Stimulated activated CD4-positive, alpha-beta T cell treated with anti-CD3 and anti-CD28 coated beads, Interleukin-1b, Interleukin-23, amount 100 ng/mL, for 24 hours (primary cell): ENCODE measurements around the gene IGSF8.

ENCODE experiments used
- DNase-seq, 4 experiments: peaks; one replicate each; pipeline ENCODE4 v3.0.0-alpha.2; 2020; ENCODE audit warnings: low read depth in 4 of 4, low spot score in 1 of 4

IGSF8 gene, protein sequence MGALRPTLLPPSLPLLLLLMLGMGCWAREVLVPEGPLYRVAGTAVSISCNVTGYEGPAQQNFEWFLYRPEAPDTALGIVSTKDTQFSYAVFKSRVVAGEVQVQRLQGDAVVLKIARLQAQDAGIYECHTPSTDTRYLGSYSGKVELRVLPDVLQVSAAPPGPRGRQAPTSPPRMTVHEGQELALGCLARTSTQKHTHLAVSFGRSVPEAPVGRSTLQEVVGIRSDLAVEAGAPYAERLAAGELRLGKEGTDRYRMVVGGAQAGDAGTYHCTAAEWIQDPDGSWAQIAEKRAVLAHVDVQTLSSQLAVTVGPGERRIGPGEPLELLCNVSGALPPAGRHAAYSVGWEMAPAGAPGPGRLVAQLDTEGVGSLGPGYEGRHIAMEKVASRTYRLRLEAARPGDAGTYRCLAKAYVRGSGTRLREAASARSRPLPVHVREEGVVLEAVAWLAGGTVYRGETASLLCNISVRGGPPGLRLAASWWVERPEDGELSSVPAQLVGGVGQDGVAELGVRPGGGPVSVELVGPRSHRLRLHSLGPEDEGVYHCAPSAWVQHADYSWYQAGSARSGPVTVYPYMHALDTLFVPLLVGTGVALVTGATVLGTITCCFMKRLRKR

DNA sequence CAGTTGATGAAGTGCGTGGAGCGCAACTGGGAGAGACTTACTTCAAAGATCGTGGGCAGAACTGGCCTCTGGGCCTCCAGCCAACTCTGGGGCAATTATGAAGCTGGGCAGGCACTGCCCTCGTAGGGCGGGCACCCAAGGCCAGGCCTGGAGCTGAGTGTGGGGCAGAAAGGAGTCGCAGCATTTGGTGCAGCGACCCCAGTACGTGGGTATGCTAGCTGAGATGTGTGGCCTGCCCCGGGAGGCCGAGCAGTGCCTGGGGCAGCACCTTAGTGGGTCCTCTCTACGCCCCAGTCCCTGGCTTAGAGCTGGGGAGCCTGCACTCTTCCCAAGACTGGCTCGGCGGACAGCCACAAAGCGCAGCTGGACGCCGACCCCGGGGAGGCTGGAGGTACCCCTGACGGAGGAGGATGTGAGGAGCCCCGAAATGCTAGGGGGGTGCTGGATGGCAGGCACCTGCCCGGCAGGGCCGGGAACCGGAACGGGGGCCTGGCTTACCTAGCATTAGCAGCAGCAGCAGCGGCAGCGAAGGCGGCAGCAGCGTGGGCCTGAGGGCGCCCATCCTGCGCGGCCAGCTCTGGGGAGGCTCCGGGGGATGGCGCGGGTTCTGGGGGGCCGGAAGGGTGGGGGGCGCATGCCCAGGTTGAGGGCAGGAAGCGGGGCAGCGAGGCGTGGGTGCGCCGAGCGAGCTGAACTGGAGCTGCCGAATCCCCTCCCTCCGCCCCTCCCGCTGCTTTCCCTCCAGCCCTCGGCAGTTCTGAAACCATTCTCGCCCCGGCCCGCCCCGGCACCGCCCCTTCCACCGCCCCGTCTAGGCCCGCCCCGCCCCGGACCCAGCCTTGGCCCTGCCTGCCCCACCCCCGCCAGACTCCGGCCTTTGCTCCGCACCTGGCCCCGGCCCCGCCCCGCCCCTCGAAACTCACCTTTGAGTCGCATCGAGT, at the start of gene IGSF8:
IGSF8 (minus strand) TSS at position 709 of the 941 bp plus-strand sequence; CDS start at position 562, 147 bp downstream.
- DNase-seq = peak; percentile 82 to 91 (median 86)

DNA sequence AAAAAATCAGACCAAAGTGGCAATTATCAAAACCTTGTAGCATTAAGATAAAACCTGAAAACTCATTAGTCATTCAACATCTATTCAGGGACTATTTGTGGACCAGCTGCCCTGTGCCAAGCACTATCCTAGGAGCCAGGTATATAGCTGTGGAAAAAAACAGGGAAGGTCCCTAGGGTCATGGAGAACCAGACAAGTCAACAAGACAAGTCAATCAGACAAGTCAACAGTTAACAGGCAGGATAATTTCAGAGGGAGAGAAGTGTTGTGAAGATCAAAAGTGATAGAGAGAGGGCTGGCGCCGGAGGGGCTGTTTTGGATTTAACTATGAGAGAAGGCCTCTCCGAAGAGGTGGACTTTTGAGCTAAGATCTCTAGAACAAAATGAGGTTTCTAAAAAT, 49.7 kb upstream of the IGSF8 start:
- DNase-seq = no peak

DNA sequence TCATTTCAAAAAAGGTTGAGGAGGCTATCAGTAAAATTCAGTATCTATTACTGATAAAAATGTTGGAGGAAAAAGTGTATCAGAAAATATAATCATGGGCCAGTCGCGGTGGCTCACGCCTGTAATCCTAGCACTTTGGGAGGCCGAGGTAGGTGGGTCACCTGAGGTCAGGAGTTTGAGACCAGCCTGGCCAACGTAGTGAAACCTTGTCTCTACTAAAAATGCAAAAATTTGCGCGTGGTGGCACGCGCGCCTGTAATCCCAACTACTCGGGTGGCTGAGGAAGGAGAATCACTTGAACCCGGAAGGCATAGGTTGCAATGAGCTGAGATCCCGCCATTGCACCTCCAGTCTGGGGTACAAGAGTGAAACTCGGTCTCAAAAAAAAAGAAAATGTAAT, 47.7 kb upstream of the IGSF8 start:
- DNase-seq = no peak

DNA sequence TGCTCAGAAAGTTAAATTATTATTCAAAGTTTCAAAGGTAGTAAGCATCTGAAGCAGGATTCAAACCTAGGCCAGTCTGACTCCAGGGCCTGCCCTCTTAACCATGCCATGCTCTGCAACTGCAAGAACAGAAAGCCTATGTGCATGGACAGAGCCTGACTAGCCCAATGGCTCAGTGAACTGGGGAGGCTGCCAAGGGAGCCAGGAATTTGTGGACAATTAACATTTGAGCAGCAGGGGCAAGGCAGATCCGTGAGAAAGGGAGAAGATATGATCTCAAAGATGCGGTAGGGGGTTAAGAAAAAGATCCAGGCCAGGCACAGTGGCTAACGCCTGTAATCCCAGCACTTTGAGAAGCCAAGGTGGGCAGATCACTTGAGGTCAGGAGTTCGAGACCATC, 46.5 kb upstream of the IGSF8 start:
- no peak for DNase-seq

DNA sequence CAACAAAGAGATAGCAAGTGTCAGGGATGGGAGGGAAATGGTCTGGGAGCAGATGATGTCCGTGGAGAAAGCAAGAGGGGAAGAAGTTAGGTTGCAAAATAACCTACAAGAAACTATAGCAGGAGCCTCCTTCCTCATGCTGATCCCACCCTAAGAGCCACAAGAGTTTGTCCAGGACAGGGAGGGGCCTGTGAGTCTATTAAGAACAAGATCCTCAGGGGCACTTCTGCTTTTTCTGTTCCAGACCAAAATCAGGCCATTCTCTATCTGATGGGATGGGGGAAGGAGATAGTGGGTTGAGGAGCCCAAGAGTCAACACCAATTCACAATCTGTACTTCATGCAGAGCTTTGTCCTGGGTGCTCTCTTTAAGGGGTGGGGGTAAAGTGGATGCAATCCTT, 45.3 kb upstream of the IGSF8 start:
- no peak for DNase-seq

DNA sequence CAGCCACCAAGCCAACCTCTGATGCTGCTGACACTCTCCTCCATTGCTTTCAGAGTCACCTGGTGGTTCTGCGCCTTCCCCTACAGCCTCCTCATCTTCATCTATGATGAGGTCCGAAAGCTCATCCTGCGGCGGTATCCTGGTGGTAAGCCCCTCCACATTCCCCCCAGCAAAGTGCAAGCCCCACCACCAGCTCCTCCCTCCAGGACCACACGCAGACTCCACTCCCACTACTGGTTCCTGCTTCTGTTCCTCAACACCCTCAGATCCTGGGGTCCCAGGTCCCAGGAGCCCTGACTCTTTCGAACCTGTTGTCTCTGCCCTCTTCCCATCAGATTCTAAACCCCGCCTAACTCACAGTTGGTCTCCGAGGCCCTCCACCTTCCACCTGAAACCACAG, 41.4 kb upstream of the IGSF8 start:
- DNase-seq = no peak

DNA sequence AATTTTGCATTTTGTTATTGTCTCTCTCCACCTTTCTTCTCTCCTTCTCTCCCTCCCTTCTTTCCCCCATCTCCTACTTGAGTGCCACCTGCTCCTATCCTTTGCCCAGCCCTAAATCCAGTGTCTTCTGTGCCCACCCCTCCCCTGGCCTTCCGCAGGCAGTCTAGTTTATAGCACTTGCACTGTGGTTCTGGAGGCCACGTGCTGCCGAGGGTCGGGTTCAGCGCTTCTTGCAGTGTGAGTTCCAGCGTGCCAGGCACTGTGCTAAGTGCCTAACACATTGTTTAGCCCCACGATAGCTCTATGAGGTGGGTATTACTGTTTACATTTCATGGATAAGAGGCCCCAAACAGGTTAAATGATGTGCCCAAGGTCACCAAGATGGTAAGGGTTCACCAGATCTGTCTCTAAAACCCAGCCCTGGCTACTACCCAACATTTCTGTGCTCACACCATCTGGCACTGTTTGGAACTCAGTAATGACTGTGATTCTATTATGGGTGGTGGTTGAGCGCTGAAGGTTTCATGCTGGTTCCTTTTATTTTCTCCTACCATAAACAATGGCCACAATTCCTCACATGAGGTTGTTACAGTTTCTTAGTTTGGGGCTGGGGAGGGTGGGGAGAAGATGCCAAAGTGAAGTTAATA, 38.9 kb upstream of the IGSF8 start:
- no peak for DNase-seq

DNA sequence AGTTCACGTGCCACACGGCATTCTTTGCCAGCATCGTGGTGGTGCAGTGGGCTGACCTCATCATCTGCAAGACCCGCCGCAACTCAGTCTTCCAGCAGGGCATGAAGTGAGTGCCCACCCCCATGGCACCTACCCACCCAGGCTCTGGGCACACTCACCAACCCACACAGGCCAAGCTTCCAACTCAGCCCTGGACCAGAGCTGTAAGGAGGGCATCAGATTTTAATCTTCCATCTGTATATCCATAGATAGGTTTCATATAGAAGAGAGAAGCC, 38.4 kb upstream of the IGSF8 start:
- no peak for DNase-seq

DNA sequence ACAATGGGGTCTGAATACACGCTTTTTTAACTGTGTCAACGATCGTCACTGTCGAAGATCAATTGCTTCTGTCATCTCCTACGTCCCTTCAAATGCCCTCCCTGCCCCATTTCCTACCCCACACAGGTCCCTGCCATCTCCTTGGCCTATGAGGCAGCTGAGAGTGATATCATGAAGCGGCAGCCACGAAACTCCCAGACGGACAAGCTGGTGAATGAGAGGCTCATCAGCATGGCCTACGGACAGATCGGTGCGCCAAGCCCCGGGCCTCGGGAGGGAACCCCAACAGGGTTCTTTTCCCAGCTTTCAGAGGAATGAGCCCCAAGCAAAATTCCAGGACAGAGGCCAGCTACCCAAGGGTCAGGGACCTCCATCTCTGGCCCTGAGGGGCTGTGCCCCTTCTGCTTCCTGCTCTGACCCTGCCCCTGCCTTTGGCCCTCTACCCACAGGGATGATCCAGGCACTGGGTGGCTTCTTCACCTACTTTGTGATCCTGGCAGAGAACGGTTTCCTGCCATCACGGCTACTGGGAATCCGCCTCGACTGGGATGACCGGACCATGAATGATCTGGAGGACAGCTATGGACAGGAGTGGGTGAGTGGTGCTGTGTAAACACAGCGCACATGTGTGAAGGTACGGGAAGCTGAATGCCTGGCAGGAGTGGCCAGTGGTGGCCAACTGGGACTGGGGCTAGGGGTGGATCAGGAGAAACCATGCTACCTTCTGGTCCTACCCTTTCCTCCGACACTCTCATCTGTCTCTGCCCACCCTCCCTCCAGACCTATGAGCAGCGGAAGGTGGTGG, 37.9 kb upstream of the IGSF8 start:
- no peak for DNase-seq

DNA sequence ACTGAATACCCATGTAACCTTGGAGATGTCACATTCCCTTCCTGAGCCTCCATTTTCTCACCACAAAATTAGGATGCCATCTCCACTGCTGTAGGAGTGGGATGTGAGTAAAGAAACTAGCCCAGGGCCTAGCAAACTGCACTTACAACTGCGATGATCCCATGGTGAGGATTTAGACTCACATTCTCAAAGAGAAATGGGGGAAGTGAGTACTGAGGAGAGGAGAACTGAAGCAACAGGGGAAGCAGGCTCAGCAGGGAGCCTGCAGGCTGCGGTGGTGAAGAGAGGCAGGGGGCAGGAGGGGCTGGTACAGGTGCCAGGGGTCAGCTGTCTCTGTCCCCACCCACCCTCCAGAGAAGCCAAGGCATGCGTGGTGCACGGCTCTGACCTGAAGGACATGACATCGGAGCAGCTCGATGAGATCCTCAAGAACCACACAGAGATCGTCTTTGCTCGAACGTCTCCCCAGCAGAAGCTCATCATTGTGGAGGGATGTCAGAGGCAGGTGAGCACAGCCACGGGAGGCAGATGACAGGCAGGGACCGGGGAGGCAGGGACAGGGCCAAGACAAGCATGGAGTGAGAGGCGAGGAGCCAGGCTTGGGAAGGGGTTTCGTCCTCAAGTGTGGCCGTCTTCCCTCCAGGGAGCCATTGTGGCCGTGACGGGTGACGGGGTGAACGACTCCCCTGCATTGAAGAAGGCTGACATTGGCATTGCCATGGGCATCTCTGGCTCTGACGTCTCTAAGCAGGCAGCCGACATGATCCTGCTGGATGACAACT, 36.6 kb upstream of the IGSF8 start:
- DNase-seq = no peak

DNA sequence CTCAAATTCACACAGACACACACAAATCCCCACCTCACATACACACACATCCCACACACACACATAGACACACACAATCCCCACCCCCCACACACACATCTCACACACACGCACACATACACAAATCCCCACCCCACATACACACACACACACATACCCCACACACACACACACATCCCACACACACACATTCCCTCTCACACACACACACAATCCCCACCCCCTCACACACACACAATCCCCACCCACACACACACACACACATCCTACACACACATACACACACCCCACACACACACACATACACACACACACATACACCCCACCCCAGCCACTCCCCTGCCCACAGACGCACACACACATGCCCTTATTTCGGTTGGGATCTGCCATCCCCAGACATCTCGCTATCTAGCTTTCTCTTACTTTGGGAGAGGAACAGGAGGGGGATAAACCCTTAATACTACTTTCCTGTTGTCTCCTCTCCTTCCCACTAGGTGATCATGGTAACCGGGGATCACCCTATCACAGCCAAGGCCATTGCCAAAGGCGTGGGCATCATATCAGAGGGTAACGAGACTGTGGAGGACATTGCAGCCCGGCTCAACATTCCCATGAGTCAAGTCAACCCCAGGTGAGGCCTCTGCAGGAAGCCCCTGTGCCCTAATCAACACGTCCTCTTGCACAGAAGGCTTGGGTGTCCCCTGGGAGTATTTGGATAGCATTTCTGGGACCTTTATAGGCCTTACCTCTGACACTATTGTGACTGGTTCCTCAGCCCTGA, 35.8 kb upstream of the IGSF8 start:
- no peak for DNase-seq

DNA sequence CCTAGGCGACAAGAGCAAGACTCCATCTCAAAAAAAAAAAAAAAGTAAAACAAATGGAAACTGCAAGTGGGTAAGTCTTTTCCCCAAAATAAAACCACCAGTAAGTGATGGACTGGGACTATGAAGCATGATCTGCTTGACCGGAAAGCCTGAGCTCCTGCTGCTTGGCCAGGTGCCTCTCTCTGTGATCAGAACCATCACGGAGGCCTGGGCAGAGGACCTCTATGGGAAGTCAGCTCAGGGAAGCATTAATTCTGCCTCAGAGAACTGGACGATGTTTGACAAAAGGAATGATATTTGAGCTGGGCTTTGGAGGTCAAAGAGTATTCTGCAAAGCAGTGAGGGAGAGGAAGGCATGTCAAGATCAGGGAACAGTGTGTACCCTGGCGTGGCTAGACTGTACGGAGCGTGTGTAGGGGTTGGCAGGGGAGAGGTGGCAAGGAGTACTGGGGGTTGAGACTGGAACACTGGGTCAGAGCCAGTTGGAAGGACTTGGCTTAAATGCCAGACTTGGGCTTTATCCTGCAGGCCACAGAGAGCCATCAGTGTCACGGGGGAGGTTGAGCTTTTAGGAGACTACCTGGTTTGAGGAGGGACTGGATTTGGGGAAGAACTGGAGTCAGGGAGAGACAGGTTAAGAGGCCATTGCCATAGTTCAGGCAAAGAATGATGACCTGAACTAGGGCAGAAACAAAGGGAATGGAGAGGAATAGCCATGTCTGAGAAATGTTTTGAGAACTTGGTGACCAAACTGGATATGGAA, 33.6 kb upstream of the IGSF8 start:
- no peak for DNase-seq

DNA sequence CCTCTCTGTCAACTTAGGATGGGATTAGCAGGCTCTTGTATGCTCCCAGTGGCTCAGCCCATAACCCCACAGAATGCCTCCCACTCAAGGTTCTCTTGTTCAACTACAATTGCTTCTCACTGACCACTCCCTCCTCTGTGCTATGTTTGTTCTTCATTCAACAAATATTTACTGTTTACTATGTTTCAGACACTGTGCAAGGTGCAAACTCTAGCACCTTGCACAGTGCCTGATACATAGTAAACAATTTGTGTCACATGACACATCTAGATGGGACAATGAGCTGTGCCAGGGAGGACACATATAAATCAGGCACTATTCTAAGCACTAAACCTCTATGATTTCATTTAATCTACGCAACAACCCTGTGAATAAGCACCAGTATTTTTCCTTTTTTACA, 32.5 kb upstream of the IGSF8 start:
- DNase-seq = no peak

DNA sequence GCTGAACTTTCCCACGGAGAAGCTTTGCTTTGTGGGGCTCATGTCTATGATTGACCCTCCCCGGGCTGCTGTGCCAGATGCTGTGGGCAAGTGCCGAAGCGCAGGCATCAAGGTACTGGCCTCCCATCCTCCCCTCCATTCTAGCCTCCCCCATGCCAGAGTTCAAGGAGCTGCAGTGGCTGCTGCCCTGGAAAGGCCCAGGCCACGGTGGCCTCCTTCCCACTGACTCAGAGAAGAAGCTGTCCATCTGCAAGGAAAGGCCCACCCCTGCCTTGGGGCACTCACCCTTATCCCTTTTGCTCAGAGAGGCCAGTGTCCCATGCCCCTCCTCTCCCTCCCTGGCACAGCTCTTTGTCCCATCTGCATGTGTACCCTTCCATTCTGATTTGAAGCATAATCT, 32.1 kb upstream of the IGSF8 start:
- DNase-seq = no peak

DNA sequence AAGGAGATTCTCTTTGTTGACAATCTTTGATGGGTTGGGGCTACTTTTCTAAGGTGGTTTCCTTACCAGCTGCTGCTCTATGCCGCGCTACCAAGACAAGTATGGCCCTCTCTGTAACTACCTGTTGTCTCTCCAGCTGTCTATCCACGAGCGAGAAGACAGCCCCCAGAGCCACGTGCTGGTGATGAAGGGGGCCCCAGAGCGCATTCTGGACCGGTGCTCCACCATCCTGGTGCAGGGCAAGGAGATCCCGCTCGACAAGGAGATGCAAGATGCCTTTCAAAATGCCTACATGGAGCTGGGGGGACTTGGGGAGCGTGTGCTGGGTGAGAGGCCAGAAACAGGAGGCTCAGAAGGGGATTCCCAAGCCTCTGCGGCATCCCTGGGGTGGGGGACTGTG, 31.5 kb upstream of the IGSF8 start:
- DNase-seq = no peak

DNA sequence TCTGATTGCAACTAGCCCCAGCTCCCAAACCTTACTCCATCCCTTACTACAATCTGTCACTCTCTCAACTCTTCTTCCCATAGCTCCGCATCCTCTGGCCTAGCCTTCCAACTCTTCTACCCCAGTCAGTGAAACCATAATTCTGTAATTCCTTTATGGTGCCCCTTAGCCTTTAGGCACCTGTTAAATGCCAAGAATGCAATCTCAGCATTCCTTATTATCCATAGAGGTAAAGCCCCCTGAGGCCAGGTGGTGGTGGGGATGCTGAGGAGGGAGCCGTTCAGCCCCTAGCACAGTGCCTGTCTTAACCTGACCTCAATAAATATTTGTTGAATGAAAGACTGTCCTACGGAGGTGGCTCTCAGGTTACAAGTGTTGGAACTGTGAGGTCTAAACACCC, 31.1 kb upstream of the IGSF8 start:
- DNase-seq = no peak

DNA sequence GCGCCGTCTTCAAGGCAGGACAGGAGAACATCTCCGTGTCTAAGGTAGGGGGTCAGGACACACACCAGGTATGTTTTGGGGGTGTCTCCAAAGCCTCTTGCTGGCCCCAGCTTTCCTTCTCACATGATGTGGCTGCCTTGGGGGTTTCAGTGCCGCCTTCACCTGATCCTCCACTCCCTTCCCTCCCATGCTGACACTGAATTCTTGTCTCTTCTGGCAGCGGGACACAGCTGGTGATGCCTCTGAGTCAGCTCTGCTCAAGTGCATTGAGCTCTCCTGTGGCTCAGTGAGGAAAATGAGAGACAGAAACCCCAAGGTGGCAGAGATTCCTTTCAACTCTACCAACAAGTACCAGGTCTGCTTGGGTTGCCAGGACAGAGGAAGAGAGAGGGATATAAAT, 30.6 kb upstream of the IGSF8 start:
- no peak for DNase-seq

DNA sequence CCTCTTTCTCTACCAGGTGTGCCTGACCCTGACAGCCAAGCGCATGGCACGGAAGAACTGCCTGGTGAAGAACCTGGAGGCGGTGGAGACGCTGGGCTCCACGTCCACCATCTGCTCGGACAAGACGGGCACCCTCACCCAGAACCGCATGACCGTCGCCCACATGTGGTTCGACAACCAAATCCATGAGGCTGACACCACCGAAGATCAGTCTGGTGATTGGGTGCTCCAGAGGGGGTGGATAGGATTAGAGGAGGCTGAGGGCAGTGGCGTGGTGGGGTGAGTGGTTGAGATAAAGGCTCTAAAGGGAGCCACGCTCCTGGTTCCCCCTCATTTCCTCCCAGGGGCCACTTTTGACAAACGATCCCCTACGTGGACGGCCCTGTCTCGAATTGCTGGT, 30.2 kb upstream of the IGSF8 start:
- no peak for DNase-seq
